K562 (cell line): ENCODE results near the gene PLD1. TPM values are rescaled to one million over a fixed set of nuclear protein-coding genes. Genes with fewer than 3 reads are reported as not detected.

Source experiments
- CBFA2T3 ChIP-seq: fragments of 450-650 bp; IDR thresholded peaks from 2 replicates; pipeline ENCODE4 v1.6.1; 2017
- HBP1 ChIP-seq: fragments of 450-650 bp; formaldehyde crosslinking; IDR thresholded peaks from 2 replicates; pipeline ENCODE4 v1.4.0; 2022; ENCODE audit warnings: missing genetic modification characterization
- PKNOX1 ChIP-seq: fragments of 450-650 bp; IDR thresholded peaks from 2 replicates; pipeline ENCODE4 v1.6.1; 2016
- TEAD1 ChIP-seq, 2 experiments: fragments of 450-650 bp in 1 of 2; sonication (generic) in 1 of 2; formaldehyde crosslinking; IDR thresholded peaks; 2 replicates each; pipeline versions ENCODE4 v1.4.0 to v1.8.0; 2020 to 2022; ENCODE audit warnings: mild to moderate bottlenecking in 2 of 2, missing genetic modification reagents in 1 of 2
- THAP12 ChIP-seq: fragments of 250-450 bp; sonication (Bioruptor Pico); IDR thresholded peaks from 2 replicates; pipeline ENCODE4 v1.9.0; 2021; ENCODE audit warnings: mild to moderate bottlenecking, inconsistent platforms
- USF1 ChIP-seq: sonication (generic); formaldehyde crosslinking; IDR thresholded peaks from 2 replicates; pipeline ENCODE4 v1.9.0; 2022; ENCODE audit warnings: mild to moderate bottlenecking, missing genetic modification reagents
- XRCC5 ChIP-seq: fragments of 200-400 bp; formaldehyde crosslinking; IDR thresholded peaks from 2 replicates; pipeline ENCODE4 v1.6.1; 2017; ENCODE audit warnings: low read depth, mild to moderate bottlenecking, low read length
- ZBTB5 ChIP-seq: fragments of 450-650 bp; IDR thresholded peaks from 2 replicates; pipeline ENCODE4 v1.6.1; 2017; ENCODE audit warnings: antibody characterized with exemption
- ZNF197 ChIP-seq: fragments of 200-800 bp; sonication (Bioruptor generic); IDR thresholded peaks from 2 replicates; pipeline ENCODE4 v1.6.1; 2016; ENCODE audit warnings: low read depth, missing genetic modification characterization, missing compliant biosample characterization
- polyA plus RNA-seq, 8 experiments: library from polyadenylated mRNA; depleted of rRNA in 4 of 8; stranded (reverse) in 5 of 8; unstranded in 3 of 8; fragments of >200 nt; fragmentation: Nextera tagmentation in 2 of 8; fragmentation: Illumina TruSeq in 1 of 8; extraction: Ambion mirVana in 2 of 8; extraction: Trizol in 1 of 8; gene quantifications; 2 replicates each; pipeline versions ENCODE4 v1.2.1 to v1.2.3, GENCODE V29; 2011 to 2014; ENCODE audit warnings: inconsistent platforms in 1 of 8, missing spikeins in 1 of 8
- total RNA-seq, 7 experiments: library from RNA; depleted of rRNA in 6 of 7; stranded (reverse); fragments of >200 nt in 6 of 7; fragmentation: Illumina TruSeq in 2 of 7; extraction: Trizol in 2 of 7; gene quantifications; 2 replicates each; pipeline versions ENCODE4 v1.2.1 to v1.2.3, GENCODE V29; 2011 to 2021; ENCODE audit warnings: low replicate concordance in 1 of 7

PLD1 gene
- total and polyA plus RNA-seq, 9 of the 15 experiments (the other 6 are each of a cell fraction or from before 2014, with no cell fraction given): 8.4 to 26.1 (median 18.6) TPM

GRCh38 chr3:171646357-171647133 lies 163.7 kb downstream of the PLD1 start (continued):
- TF ChIP-seq PKNOX1 (0 out of 2 replicates have a peak, but pooled peaks have one; percentile 12), TEAD1 (CRISPR knock-in tag; IDR thresholded peaks at IDR 0.05) (no peak), ZBTB5 (no peak), XRCC5 (no peak), THAP12 (CRISPR knock-in tag) (no peak), HBP1 (no peak), CBFA2T3 (peak; percentile 57), ZNF197 (no peak), USF1 (no peak)
